Mesenchymal stem cell (in vitro differentiated cells and primary cell): ENCODE measurements around the gene KIF26B.

Experiments
- DNase-seq: peaks from one replicate; pipeline ENCODE4 v3.0.0-alpha.2; 2013
- H2AFZ ChIP-seq: one replicate; pipeline ENCODE4 v1.6.1; 2013; ENCODE audit warnings: low read depth, mild to moderate bottlenecking, control low read depth, inconsistent platforms, low read length, moderate library complexity
- H2AK5ac ChIP-seq: 2 replicates; pipeline ENCODE4 v1.6.1; 2013; ENCODE audit warnings: low read length, moderate library complexity, mild to moderate bottlenecking, inconsistent platforms; ENCODE audit not compliant: severe bottlenecking
- H2BK120ac ChIP-seq: one replicate; pipeline ENCODE4 v1.6.1; 2013; ENCODE audit warnings: low read depth, mild to moderate bottlenecking, inconsistent platforms, low read length, moderate library complexity
- H2BK12ac ChIP-seq, 2 experiments: one replicate each; pipeline ENCODE4 v1.6.1; 2013; ENCODE audit warnings: inconsistent platforms in 2 of 2, low read length in 2 of 2, mild to moderate bottlenecking in 2 of 2, moderate library complexity in 2 of 2, control low read depth in 1 of 2
- H2BK15ac ChIP-seq: one replicate; pipeline ENCODE4 v1.6.1; 2013; ENCODE audit warnings: mild to moderate bottlenecking, low read depth, inconsistent platforms; ENCODE audit not compliant: poor library complexity, severe bottlenecking
- H2BK5ac ChIP-seq: 2 replicates; pipeline ENCODE4 v1.6.1; 2013; ENCODE audit warnings: low read depth, mild to moderate bottlenecking, low read length, control low read depth, inconsistent platforms; ENCODE audit not compliant: poor library complexity, severe bottlenecking
- H3K14ac ChIP-seq, 2 experiments: one replicate each; pipeline ENCODE4 v1.6.1; 2013; ENCODE audit warnings: inconsistent platforms in 2 of 2, low read length in 2 of 2, control low read depth in 1 of 2, mild to moderate bottlenecking in 1 of 2, moderate library complexity in 1 of 2
- H3K18ac ChIP-seq, 2 experiments: one replicate each; pipeline ENCODE4 v1.6.1; 2013; ENCODE audit warnings: inconsistent platforms in 2 of 2, low read length in 2 of 2, control low read depth in 1 of 2, low read depth in 1 of 2, mild to moderate bottlenecking in 1 of 2
- H3K23ac ChIP-seq, 2 experiments: one replicate each; pipeline ENCODE4 v1.6.1; 2013; ENCODE audit warnings: inconsistent platforms in 2 of 2, low read length in 2 of 2, mild to moderate bottlenecking in 2 of 2, moderate library complexity in 2 of 2, control low read depth in 1 of 2
- H3K27ac ChIP-seq: 2 replicates; pipeline ENCODE4 v1.5.1; 2013; ENCODE audit warnings: mild to moderate bottlenecking, moderate library complexity, low read length, control low read depth, inconsistent platforms; ENCODE audit not compliant: poor library complexity, severe bottlenecking
- H3K27me3 ChIP-seq, 2 experiments: 2 replicates each; pipeline versions ENCODE4 v1.6.1 to v1.7.0; 2013; ENCODE audit warnings: low read length in 2 of 2, mild to moderate bottlenecking in 2 of 2, moderate library complexity in 2 of 2, control low read depth in 1 of 2, inconsistent platforms in 1 of 2; ENCODE audit not compliant: control insufficient read depth in 1 of 2, insufficient read depth in 1 of 2
- H3K36me3 ChIP-seq, 2 experiments: 2 replicates each; pipeline versions ENCODE4 v1.6.1 to v1.7.0; 2013; ENCODE audit warnings: low read length in 2 of 2, control low read depth in 1 of 2, inconsistent platforms in 1 of 2, low read depth in 1 of 2, mild to moderate bottlenecking in 1 of 2; ENCODE audit not compliant: insufficient read depth in 2 of 2, control insufficient read depth in 1 of 2
- H3K4ac ChIP-seq, 2 experiments: one replicate each; pipeline ENCODE4 v1.6.1; 2013; ENCODE audit warnings: inconsistent platforms in 2 of 2, low read length in 2 of 2, mild to moderate bottlenecking in 2 of 2, moderate library complexity in 2 of 2, control low read depth in 1 of 2, low read depth in 1 of 2
- H3K4me1 ChIP-seq: 2 replicates; pipeline ENCODE4 v1.6.1; 2013; ENCODE audit warnings: low read depth, low read length, control low read depth; ENCODE audit not compliant: control insufficient read depth, insufficient read depth
- H3K4me2 ChIP-seq: 2 replicates; pipeline ENCODE4 v1.6.1; 2013; ENCODE audit warnings: low read length, mild to moderate bottlenecking, inconsistent platforms; ENCODE audit not compliant: poor library complexity, severe bottlenecking
- H3K4me3 ChIP-seq, 2 experiments: 2 replicates each; pipeline versions ENCODE4 v1.5.1 to v1.7.0; 2013; ENCODE audit warnings: low read length in 2 of 2, mild to moderate bottlenecking in 2 of 2, control low read depth in 1 of 2, low read depth in 1 of 2; ENCODE audit not compliant: insufficient read depth in 1 of 2
- H3K79me1 ChIP-seq: replicated peaks from 2 replicates; pipeline ENCODE4 v1.6.1; 2013; ENCODE audit warnings: mild to moderate bottlenecking, control low read depth, low read length, inconsistent platforms; ENCODE audit not compliant: poor library complexity, severe bottlenecking
- H3K9ac ChIP-seq: 2 replicates; pipeline ENCODE4 v1.7.0; 2013; ENCODE audit warnings: mild to moderate bottlenecking, low read length, moderate library complexity
- H3K9me3 ChIP-seq: 2 replicates; pipeline ENCODE4 v1.7.0; 2013; ENCODE audit warnings: mild to moderate bottlenecking, low read length; ENCODE audit not compliant: control insufficient read depth
- H4K8ac ChIP-seq: one replicate; pipeline ENCODE4 v1.6.1; 2013; ENCODE audit warnings: inconsistent platforms, mild to moderate bottlenecking, low read length, moderate library complexity
- H4K91ac ChIP-seq: one replicate; pipeline ENCODE4 v1.6.1; 2013; ENCODE audit warnings: mild to moderate bottlenecking, low read length, inconsistent platforms
- WGBS: methylation state at CpG from one replicate; pipeline ENCODE4 v1.1.7; 2013; ENCODE audit warnings: mixed read lengths; 5-methylcytosine and 5-hydroxymethylcytosine counted together

The KIF26B gene

DNA sequence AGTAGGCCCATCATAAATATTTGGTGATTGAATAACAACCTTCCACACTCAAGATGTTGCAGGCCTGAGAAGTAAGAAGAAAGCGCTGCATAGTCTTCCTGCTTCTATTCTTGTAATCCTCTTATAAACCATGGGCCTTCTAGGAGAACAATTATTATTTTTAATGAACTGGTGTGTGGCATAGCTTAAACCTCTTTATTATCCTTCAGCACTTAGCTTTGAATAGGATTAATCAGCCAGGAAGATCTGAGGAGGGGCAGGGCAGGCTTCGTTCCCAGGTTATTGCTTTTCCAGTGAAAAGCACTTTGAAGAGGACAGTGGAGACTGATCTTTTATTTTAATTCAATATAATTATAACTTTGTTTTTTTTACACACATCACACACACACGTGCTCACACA is 42.3 kb downstream of the KIF26B start:
- no peak overlapping the region for H3K4me2 ChIP-seq
- H3K18ac ChIP-seq: no peak overlapping the region
- no peak overlapping the region for H3K14ac ChIP-seq
- H2BK12ac ChIP-seq: no peak overlapping the region
- H4K8ac ChIP-seq: no peak overlapping the region
- H3K9ac ChIP-seq: no peak overlapping the region
- H3K23ac ChIP-seq: no peak overlapping the region
- H3K4ac ChIP-seq: no peak overlapping the region
- 83% methylated on average over 1 of the region's 3 CpGs for WGBS
- H3K27ac ChIP-seq: no peak overlapping the region
- no peak overlapping the region for H2BK5ac ChIP-seq
- H3K9me3 ChIP-seq: no peaks in the 10 kb centered on the region
- peaks cover 0 to 5% of the 10 kb centered on the region in 2 experiments for H3K27me3 ChIP-seq
- H2AK5ac ChIP-seq: no peak overlapping the region
- H2BK120ac ChIP-seq: no peak overlapping the region
- no peak overlapping the region for H2BK15ac ChIP-seq
- no peak for DNase-seq
- no peak overlapping the region for H4K91ac ChIP-seq
- no peak overlapping the region for H3K4me3 ChIP-seq
- no peaks in the 10 kb centered on the region for H3K4me1 ChIP-seq
- H3K36me3 ChIP-seq: no peaks in the 10 kb centered on the region
- no peak overlapping the region for H2AFZ ChIP-seq
- no peaks in the 10 kb centered on the region for H3K79me1 ChIP-seq

DNA sequence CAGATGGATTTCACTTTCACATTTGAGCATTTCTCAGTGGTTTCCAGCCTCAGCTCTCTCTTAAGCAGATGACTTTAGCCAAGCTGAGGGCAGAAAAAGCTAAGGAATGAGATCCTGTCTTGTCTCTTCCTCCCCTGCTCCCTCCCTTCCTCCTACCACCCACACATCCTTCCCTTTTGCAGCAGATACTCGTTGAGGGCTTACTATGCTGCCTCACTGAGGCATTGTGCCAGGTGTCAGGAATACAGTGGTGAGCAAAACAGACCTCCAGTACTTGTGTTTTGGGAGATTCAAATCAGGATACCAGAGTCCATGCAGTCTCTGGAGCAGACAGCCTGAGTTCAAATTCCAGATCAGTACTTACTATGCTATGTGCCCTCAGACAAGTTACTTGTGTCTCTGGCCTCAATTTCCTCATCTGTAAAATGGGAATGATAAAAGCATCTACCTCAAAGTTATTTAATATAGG is 43.2 kb downstream of the KIF26B start:
- H3K79me1 ChIP-seq: no peaks in the 10 kb centered on the region
- H3K4me3 ChIP-seq: peak overlapping the region in 1 of 2 experiments; percentile 38
- H3K9ac ChIP-seq: peak overlapping the region; percentile 60
- no peaks in the 10 kb centered on the region for H3K4me1 ChIP-seq
- no peak overlapping the region for H2AK5ac ChIP-seq
- H3K27ac ChIP-seq: no peak overlapping the region
- no peak overlapping the region for H3K4ac ChIP-seq
- no peak overlapping the region for H2BK120ac ChIP-seq
- no peaks in the 10 kb centered on the region for H3K36me3 ChIP-seq
- H3K18ac ChIP-seq: peak overlapping the region in 1 of 2 experiments; percentile 5
- 8% methylated on average over 1 of the region's 1 CpG for WGBS
- H2BK5ac ChIP-seq: no peak overlapping the region
- no peak overlapping the region for H4K91ac ChIP-seq
- H3K27me3 ChIP-seq: peaks cover 0 to 5% of the 10 kb centered on the region in 2 experiments
- no peak overlapping the region for H3K14ac ChIP-seq
- H2BK15ac ChIP-seq: no peak overlapping the region
- H4K8ac ChIP-seq: no peak overlapping the region
- no peaks in the 10 kb centered on the region for H3K9me3 ChIP-seq
- no peak overlapping the region for H2AFZ ChIP-seq
- DNase-seq: peak; percentile 65
- H3K23ac ChIP-seq: no peak overlapping the region
- H3K4me2 ChIP-seq: peak overlapping the region; percentile 37
- no peak overlapping the region for H2BK12ac ChIP-seq

DNA sequence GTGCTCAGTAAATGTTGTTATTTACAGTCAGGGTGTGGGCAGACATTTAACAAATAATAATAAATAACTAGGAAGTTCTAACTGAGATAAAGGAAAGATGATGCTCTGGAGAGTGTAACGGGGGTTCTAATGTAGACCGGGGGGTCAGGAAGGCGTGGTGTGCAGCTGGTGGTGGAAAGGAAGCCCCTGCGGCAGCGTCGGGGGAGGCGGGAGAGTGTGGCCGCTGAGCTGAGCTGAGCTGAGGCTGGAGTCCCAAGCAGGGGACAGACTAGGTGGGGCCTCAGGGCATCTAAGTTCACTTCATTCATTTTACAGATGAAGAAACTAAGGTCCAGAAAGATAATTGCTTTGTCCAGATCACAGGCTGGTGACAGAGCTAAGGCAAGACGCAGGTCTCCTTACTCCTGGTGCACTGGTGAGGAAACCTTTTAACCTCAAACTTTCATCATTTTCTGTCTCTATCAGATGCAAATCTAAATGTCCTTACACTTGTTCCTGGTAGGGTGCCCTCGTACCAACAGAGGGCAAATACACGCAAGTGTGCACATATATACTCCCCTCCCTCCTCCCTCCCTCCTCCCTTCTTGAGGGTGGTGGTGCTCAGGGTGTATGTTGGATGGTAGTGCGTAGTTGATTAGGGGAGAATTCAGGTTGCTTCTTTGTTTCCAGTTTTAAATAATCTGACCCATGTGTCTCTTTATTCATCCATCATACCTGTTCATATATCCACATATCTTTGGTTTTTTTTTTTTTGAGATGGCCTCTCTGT is 44.1 kb downstream of the KIF26B start:
- Histone ChIP-seq H4K91ac (no peak overlapping the region), H3K18ac (no peak overlapping the region), H2AK5ac (no peak overlapping the region), H3K9ac (no peak overlapping the region), H3K27ac (no peak overlapping the region), H3K4ac (no peak overlapping the region), H4K8ac (no peak overlapping the region), H2BK120ac (no peak overlapping the region), H3K36me3 (no peaks in the 10 kb centered on the region), H3K27me3 (peaks cover 0 to 5% of the 10 kb centered on the region in 2 experiments), H3K9me3 (no peaks in the 10 kb centered on the region), H3K79me1 (no peaks in the 10 kb centered on the region), H2AFZ (no peak overlapping the region), H2BK12ac (no peak overlapping the region), H2BK15ac (no peak overlapping the region), H3K4me1 (no peaks in the 10 kb centered on the region), H3K4me3 (no peak overlapping the region), H3K23ac (no peak overlapping the region), H2BK5ac (no peak overlapping the region), H3K4me2 (no peak overlapping the region), H3K14ac (no peak overlapping the region)
- no peak for DNase-seq
- 80% methylated on average over 5 of the region's 12 CpGs for WGBS

DNA sequence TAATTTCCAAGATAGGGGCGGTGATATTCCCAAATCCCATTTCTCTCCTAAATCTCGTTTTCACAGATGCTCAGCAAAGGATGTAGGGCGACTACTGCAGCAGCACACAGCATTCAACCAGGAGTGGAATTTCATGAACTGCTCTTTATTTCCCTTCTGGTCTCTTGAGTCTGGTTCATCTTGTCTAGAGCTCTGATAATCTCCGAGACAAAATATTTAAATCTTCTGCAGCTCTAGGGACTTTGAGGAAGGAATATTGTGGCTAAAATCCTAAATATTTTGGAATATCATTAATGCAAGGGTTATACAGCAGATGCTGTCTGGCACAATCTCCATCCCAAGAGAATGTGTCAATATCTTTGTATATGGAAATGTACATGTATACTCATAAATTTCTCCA is 45.4 kb downstream of the KIF26B start:
- H3K36me3 ChIP-seq: no peaks in the 10 kb centered on the region

More for the DNA sequence above, 45.4 kb downstream of the KIF26B start:
- H3K4me1 ChIP-seq: no peaks in the 10 kb centered on the region
- 96% methylated on average over 4 of the region's 4 CpGs for WGBS
- H2AFZ ChIP-seq: no peak overlapping the region
- H2BK15ac ChIP-seq: no peak overlapping the region
- no peak overlapping the region for H2BK120ac ChIP-seq
- H3K4me3 ChIP-seq: no peak overlapping the region
- no peak overlapping the region for H3K14ac ChIP-seq
- H3K9me3 ChIP-seq: no peaks in the 10 kb centered on the region
- no peak overlapping the region for H4K91ac ChIP-seq
- no peak overlapping the region for H3K4ac ChIP-seq
- no peak overlapping the region for H3K4me2 ChIP-seq
- no peak for DNase-seq
- no peak overlapping the region for H3K23ac ChIP-seq
- no peaks in the 10 kb centered on the region for H3K79me1 ChIP-seq
- no peak overlapping the region for H2AK5ac ChIP-seq
- H4K8ac ChIP-seq: no peak overlapping the region
- H3K18ac ChIP-seq: no peak overlapping the region
- H2BK12ac ChIP-seq: no peak overlapping the region
- no peak overlapping the region for H3K27ac ChIP-seq
- peaks cover 0 to 5% of the 10 kb centered on the region in 2 experiments for H3K27me3 ChIP-seq
- no peak overlapping the region for H3K9ac ChIP-seq
- H2BK5ac ChIP-seq: no peak overlapping the region
